ENCODE data around the gene ARSJ.

The ARSJ gene

DNA sequence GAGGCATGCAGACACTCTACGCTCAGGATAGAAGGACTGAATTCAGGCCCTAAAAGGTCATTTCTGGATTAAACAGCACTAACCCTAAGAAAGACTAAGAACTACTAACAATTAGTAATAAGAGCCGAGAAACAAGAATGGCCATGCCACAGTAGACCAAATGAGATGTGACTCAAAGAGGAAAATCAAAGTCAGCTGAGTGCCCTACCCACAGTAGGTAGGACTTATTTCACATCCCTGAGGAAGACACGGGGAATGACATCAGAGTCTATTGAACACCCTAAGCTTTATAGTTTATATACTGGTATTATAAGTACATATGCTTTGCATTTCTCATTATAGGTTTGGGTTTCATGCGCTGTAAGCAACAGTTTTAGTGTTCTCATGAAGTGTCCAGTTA is 2.7 kb upstream of the ARSJ start:
- DNase-seq, result no peak

DNA sequence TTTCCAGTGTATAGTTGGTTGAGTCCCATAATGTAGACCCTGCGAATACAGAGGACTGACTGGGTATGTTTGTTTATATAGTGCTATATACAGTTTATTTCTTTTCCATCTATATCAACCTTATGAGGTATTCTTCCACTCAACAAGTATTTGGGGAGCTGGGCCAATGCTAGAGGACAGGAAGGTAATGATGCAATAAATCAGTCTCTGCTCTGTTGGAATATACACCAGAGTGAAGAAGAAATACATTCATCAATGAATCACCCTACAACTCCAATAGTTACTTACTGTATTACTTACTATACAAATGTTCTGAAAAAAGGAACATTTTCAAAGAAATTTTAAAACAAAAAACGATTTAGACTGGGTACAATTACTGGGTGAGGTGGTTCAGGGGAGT is 2.1 kb upstream of the ARSJ start:
- no peak for DNase-seq

- no peak for DNase-seq
These were observed 613 bp upstream of the ARSJ start for GRCh38 chr4:113979905-113980615.

GRCh38 chr4:113978561-113979147 is 793 bp downstream of the ARSJ start:
- DNase-seq, result no peak

DNA sequence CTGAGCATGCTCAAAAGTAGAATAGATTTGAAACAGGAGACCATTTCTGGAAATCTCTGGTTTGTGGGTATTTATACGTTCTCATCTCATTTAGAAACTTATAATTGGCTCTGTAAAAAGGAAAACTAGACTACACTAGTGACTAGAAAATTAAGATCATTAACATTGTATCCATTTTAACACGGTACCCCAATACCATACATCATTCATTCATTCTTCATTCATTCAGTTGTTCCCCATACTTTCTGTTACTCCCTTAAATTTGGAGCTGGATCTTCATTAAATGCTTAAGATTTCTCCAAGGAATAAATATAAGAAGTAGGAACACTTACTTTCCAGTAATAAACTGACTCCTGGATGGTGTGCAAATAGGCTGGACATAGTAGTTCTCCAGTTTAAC is 1.3 kb downstream of the ARSJ start:
- DNase-seq, result no peak

DNA sequence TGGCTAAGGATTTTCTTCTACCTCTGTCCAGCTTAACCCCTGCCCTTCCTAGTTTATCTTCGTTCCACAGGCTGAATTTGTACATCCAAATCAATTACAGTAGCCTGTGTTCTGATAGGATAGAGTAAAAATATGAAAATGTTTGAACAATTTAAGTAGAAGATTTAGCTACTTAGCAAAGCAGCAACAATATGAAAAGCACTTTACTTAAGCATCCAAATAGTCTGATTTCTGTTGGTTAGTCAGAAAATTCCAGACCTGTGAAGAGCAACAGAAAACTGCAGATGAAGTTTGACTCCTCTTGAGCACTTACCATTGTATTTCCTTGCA is 2.0 kb downstream of the ARSJ start:
- DNase-seq, result no peak

DNA sequence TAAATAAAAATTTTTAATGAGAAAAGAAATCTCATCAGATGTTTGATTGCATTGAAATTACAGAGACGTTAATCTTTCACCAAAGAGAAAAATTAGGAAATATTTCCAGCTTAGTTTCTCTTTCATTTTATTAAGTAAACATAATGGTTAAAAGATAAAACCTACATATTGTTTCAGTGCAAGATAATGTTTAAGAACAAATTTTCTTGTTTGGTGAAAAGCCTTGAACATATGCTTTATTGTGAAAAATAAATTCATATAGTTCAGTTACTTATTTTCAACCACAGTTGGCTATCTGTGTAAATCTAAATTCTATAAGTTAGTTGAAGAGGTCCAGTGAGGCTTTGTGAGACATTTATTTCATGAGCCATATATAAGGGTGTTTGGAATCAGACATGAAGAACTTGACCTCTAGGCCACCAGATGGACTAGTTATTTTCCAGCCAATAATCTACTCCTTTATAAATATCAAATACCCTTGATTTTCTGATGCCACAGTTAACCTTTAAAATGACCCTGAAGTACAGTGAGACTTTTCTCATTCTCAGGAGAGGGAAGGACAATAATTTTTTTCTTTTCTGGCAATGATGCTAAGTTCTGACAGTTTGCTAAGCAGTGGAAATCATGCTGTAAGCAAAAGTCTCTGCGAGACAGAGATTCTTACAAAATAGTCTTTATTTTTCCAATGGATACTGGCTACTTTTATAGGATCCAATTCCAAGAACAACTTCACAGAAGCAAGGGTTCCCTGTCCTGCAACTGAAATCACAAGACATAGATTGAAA is 2.5 kb downstream of the ARSJ start:
- no peak for DNase-seq

DNA sequence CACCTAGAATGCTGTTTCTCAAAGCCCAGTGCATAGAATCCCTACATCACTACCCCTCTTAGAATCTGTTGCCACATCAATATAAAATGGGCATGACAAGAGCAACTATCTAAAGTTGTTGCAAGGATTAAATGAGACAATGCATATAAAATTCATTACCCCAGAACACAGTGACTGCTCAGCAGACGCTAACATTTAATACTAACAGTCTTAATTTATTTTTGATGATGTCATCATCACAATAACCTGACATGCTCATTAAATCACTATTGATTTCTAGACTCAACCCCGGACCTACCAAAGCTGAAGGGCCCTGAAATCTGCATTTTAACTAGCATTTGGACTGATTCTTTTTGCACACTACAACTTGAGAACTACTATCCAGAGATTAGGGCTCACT is 3.9 kb downstream of the ARSJ start:
- DNase-seq, result no peak

DNA sequence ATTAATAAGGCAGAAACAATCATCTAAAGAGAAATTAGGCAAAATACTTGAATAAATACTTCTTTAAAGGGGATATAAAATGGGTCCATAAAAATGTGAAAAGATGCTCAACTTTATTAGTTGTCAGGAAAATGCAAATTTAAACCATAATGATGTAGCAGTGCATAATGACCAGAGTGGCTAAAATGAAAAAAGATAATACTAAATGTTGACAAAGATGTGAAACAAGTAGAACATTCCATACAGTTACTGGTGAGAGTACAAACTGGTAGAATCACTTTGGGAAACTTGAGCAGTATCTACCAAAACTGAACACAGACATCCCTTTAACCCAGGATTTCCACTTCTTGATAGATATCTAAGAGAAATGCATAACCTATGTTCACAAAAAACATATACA is 5.0 kb downstream of the ARSJ start:
- no peak for DNase-seq

- DNase-seq, result no peak
These were observed 6.1 kb downstream of the ARSJ start for GRCh38 chr4:113973345-113973744.

- no peak for DNase-seq
These were observed 6.7 kb downstream of the ARSJ start for GRCh38 chr4:113972781-113973180.

- DNase-seq, result no peak
These were observed 7.6 kb downstream of the ARSJ start for GRCh38 chr4:113971706-113972360.

DNA sequence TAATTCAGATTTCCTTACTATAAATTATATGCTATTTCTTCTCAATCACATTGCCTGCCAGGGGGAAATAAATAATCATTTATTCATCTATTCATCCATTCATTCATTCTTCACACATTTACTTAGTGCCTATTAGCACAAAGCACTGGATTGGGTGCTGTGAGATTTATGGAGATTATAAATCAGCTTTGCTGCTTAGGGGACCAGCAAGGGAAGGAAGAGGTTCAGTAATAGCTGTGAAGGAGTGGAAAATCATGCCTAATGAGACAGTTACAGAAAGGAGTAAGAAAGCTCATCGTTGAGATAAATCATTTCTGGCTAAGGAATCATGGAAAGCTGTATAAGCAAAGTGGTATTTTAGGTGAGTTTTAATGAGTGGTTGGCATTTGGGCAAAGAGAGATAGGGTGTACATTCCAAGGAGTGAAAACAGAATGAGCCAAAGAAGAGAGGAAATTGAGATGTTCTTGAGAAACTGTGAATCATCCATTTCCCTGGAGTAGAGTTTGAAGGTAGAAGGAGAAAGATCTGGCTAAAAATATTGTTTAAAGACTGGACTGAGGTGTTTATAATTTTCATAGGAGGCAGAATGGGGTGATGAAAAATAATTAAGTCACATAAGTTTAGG is 9.6 kb downstream of the ARSJ start:
- DNase-seq, result no peak

DNA sequence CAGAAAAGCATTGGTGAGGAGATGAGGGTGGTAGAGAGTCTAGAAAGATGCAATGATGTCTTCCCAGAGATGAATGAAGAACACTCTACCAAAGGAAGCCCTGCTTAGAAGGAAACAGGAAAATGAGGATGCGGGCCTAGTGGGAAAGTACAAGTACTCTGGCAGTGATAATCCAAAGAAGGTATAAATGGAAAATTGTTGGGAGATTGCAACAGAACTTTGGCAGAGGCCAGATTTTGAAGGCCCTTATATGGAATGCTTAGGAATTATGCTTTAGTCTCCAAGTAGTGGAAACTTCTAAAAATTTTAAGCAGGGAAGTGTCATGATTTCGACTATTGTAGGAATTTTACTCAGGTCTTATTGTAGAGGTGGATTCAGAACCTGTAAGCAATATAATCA is 11.0 kb downstream of the ARSJ start:
- no peak for DNase-seq

DNA sequence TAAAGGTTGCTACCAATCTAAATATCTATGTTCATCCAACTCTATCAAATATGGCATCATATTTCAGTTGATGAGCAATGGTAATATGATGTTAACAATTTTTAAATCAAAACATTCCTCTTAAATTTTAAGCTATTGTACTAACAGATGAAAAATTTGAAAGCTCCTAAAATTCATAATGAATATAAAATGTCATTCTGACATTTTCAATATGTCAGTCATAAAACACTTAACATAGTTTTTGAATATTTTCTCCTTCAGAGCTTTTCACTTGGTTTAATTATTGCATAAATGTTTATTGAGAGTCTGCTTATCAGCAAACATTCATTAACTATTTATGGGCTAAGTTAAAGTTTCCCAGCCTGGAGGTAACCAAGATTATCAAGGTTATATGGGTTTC is 11.8 kb downstream of the ARSJ start:
- no peak for DNase-seq

DNA sequence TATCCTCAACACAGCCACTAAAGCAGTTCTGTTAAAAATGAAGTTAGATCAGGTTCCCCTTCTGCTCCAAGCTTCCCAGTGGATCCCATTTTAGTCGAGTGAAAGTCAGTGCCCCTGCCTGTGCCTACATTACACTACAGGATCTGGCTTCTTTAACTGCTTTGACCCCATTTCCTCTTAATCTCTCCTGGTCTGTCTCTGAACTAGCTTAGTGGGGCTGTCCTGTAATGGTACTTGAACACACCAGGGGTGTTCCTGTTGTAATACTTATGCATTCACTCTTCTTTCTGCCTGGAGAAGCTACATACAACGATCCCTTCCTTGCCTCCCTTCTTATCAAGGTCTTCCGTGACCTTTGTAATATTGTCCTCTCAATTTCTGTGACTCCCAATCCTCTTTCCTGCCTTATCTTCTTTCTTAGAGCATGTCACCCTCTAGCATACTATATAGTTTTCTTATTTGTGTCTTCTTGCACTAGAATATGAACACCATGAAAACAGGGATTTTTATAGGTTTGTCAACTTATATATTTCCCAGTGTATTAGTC is 16.7 kb downstream of the ARSJ start:
- no peak for DNase-seq

DNA sequence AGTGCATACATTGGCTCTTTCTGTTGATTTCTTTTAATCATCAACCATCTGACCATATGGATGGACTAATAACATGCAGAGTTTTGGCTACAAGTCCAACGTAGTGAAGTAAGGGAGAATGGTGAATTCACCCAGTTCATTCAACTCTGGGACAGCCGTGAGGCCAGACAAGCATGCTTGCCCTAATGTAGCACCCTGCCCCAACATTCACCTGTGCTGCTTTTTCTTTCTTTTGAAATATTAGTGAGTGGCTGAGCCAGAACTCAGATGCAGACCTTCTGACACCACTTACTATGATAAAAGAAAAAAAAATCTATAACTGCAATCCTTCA is 17.5 kb downstream of the ARSJ start:
- DNase-seq, result no peak

GRCh38 chr4:113960684-113961321 is 18.6 kb downstream of the ARSJ start:
- peak in 1 of 2 experiments; percentile 16 for DNase-seq

DNA sequence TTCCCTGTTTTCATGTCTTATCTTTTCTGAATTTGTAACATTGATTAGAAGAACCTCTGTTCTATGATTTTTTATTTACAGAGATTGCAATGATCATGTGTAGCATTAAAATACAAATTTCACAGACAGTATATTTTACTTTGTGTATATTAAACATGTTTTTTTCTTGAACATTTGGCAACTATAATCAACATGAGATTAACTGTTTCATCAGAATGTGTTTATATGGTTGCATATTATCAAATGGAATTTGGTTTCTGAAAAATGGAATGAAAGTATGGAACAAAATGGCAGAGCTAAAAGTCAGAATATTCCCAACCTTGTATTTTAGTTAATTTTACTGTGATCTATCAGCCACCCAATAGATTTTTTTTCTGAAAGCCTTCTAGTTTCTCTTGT is 19.9 kb downstream of the ARSJ start:
- peak in 1 of 2 experiments; percentile 34 for DNase-seq

GRCh38 chr4:113958766-113959538 is 20.5 kb downstream of the ARSJ start:
- peak; percentile 66 to 89 for DNase-seq

- DNase-seq, result no peak
These were observed 21.5 kb downstream of the ARSJ start for GRCh38 chr4:113957956-113958355.

DNA sequence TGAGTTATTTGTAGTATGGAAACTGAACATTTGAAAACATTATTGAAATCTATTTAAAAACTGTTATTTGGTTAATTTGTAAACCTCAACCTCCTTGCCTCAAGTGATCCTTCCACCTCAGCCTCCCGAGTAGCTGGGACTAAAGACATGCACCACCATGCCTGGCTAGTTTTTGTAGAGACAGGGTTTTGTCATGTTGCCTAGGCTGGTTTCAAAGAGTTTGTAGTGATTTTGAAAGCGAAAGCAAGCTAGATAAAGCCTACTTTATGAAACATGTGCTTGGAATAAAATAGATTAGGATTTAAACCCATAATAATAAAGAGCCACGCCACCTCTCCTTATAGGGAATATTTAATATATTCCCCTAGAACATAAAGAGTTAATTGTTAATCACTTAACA is 23.5 kb downstream of the ARSJ start:
- no peak for DNase-seq
